ENCODE results near the gene HIF1AN. TPM values are rescaled to one million over a fixed set of nuclear protein-coding genes. Genes with fewer than 3 reads are reported as not detected.

HIF1AN gene
- total RNA-seq, 2 donors from 2014 or later = 11.5 to 17.7 TPM

DNA sequence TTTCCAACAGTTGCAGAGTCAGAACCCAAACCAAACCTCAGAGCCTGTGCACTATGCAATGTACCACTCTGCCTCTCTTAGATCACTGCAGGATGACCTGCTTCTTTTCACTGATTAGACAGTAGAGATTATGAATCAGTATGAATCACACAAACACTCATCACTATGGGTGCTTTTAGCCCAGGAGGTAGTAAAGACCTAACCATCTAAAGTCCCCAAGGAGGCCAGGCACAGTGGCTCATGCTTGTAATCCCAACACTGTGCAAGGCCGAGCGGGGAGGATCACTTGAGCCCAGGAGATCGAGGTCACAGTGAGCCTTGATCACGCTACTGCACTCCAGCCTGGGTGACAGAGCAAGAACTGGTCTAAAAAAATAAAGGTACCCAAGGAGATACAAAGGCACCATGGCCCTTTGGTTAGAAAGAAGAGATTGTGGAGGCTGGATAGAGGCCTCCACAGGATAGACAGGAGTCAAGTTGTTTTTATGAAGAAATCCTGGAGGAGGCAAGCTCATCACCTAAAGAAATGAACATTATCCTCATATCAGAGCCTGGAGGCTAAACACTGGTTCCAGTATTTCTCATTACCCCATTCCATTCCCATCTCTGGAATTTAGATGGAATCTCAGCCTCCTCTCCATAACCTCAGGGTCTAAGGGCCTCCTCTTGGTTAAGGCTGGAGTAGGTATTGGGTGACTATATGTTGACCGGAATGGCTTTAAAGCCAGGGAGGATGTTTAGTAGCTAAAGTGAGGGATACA is 29.0 kb upstream of the HIF1AN start:
- no peak for DNase-seq (ENCODE audit: low spot score)
- no peak overlapping the region for H3K27ac ChIP-seq
- TF ChIP-seq, protein P1, sequence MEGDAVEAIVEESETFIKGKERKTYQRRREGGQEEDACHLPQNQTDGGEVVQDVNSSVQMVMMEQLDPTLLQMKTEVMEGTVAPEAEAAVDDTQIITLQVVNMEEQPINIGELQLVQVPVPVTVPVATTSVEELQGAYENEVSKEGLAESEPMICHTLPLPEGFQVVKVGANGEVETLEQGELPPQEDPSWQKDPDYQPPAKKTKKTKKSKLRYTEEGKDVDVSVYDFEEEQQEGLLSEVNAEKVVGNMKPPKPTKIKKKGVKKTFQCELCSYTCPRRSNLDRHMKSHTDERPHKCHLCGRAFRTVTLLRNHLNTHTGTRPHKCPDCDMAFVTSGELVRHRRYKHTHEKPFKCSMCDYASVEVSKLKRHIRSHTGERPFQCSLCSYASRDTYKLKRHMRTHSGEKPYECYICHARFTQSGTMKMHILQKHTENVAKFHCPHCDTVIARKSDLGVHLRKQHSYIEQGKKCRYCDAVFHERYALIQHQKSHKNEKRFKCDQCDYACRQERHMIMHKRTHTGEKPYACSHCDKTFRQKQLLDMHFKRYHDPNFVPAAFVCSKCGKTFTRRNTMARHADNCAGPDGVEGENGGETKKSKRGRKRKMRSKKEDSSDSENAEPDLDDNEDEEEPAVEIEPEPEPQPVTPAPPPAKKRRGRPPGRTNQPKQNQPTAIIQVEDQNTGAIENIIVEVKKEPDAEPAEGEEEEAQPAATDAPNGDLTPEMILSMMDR (IDR thresholded peaks at IDR 0.05) = no peak
- no peaks in the 10 kb centered on the region for H3K4me1 ChIP-seq (ENCODE audit: control insufficient read depth in 1 of 2, low read depth in 2 of 2)
- peaks cover 16% of the 10 kb centered on the region for H3K36me3 ChIP-seq
- ATAC-seq (ENCODE audit: insufficient number of reproducible peaks, low FRiP score, low read depth) = no peak
- no peak overlapping the region for H3K4me3 ChIP-seq
- no peaks in the 10 kb centered on the region for H3K27me3 ChIP-seq (replicated peaks; ENCODE audit: insufficient read depth)
- H3K9me3 ChIP-seq = no peaks in the 10 kb centered on the region

DNA sequence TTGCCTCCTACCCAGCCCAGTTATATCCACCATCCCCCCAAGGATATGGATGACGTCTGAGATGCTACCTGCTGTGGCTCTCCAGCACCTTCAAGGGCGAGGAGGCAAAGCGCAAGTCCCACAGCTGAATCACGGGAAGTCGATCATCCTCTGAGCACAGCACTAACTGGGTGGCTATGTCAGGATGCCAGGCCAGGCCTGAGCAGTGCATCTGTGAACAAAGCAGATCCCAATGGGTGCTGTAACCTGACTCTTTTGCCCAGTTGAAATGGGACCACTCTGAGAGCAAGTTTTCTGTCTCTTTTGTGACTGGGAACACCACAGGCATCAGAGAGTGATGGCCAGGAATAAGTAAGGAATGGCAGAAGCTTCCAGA is 28.4 kb upstream of the HIF1AN start:
- Histone ChIP-seq H3K4me3 (no peak overlapping the region), H3K4me1 (ENCODE audit: control insufficient read depth in 1 of 2, low read depth in 2 of 2) (no peaks in the 10 kb centered on the region), H3K36me3 (peaks cover 20% of the 10 kb centered on the region), H3K27ac (no peak overlapping the region), H3K27me3 (replicated peaks; ENCODE audit: insufficient read depth) (no peaks in the 10 kb centered on the region), H3K9me3 (no peaks in the 10 kb centered on the region)
- DNase-seq (ENCODE audit: low spot score) (no peak), ATAC-seq (ENCODE audit: insufficient number of reproducible peaks, low FRiP score, low read depth) (no peak)
- TF ChIP-seq, protein P1 (IDR thresholded peaks at IDR 0.05) = no peak

DNA sequence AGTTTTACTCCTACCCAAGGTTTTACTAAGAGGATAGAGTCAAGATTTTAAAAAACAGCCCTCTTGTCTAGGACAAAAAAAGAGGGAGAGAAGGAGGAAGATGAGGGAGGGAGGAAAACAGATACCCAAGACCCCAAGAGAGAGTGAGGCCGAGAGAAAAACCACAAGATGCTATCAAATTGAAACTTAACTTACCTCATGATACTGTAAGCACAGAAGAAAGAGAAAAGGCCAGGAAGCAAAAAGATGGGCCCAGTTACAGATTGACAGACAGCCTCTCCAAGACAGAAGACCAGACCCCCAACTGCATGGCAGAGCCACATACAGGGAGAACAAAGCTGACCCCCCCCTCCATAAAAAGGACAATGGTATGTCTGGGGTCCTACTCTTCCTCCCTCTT is 27.5 kb upstream of the HIF1AN start:
- TF ChIP-seq, protein P1 (IDR thresholded peaks at IDR 0.05) = no peak
- ATAC-seq (ENCODE audit: insufficient number of reproducible peaks, low FRiP score, low read depth) (no peak), DNase-seq (ENCODE audit: low spot score) (no peak)
- Histone ChIP-seq H3K27ac (no peak overlapping the region), H3K4me1 (ENCODE audit: control insufficient read depth in 1 of 2, low read depth in 2 of 2) (no peaks in the 10 kb centered on the region), H3K9me3 (no peaks in the 10 kb centered on the region), H3K36me3 (peaks cover 22% of the 10 kb centered on the region), H3K27me3 (replicated peaks; ENCODE audit: insufficient read depth) (no peaks in the 10 kb centered on the region), H3K4me3 (no peak overlapping the region)

DNA sequence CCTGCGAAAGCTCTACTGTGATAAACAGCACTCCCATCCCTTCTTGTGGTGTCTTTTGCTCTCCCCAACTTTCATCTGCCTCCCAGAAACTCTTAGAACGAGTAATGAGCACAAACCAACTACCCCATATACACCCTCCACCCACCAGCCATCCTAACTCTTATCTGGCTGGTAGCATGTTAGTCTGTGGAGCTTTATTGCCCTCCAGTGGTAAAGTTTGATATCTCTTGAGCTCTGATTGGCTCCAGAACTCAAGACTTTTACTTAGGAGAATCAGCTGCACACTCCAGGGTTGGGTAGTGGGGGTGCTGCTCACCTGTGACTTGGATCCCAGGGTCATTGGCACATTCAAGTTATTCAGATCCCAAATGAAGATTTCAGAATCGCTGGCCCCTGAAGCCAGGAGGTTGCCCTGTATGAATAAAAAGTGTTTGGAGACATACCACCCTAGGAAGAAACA is 27.0 kb upstream of the HIF1AN start:
- Histone ChIP-seq H3K4me3 (no peak overlapping the region), H3K9me3 (no peaks in the 10 kb centered on the region), H3K4me1 (ENCODE audit: control insufficient read depth in 1 of 2, low read depth in 2 of 2) (no peaks in the 10 kb centered on the region), H3K36me3 (peaks cover 22% of the 10 kb centered on the region), H3K27ac (no peak overlapping the region), H3K27me3 (replicated peaks; ENCODE audit: insufficient read depth) (no peaks in the 10 kb centered on the region)
- TF ChIP-seq, protein P1 (IDR thresholded peaks at IDR 0.05) = no peak
- no peak for DNase-seq (ENCODE audit: low spot score)
- ATAC-seq (ENCODE audit: insufficient number of reproducible peaks, low FRiP score, low read depth) = no peak

DNA sequence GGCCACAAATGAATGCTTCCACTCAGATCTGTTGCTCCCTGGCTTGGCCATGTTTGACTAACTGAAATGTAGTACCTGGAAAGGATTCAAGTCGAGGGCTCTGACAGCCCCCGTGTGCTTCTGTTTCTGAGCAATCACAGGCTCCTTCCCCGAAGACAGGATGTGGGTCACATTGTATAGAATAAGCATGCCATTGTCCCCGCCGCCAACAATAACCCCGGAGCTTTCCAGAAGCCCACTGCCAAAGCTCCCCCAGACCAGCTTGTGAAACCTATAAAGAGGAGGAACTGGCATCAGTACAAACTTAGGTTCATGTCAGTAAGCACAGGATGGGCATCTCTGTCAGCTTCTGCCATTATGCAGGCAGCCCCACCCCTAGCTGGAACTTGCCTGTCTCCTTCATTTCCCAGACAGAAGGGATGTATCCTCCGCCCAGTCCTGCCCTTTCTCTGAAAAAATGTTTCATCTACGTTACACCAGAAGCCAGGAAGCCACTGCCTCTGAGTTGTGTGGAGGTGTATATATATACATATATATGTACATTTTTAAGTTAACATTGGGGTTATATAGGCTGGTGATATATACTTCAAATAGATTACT is 26.4 kb upstream of the HIF1AN start:
- Histone ChIP-seq H3K36me3 (peaks cover 22% of the 10 kb centered on the region), H3K9me3 (no peaks in the 10 kb centered on the region), H3K27ac (no peak overlapping the region), H3K4me1 (ENCODE audit: control insufficient read depth in 1 of 2, low read depth in 2 of 2) (no peaks in the 10 kb centered on the region), H3K4me3 (no peak overlapping the region), H3K27me3 (replicated peaks; ENCODE audit: insufficient read depth) (no peaks in the 10 kb centered on the region)
- no peak for DNase-seq (ENCODE audit: low spot score)
- ATAC-seq (ENCODE audit: insufficient number of reproducible peaks, low FRiP score, low read depth) = no peak
- TF ChIP-seq, protein P1 (IDR thresholded peaks at IDR 0.05) = no peak
